Measurements from ENCODE around the gene MGAT3. TPM values are rescaled to one million over a fixed set of nuclear protein-coding genes. Genes with fewer than 3 reads are reported as not detected.

Gene MGAT3
- total and polyA plus RNA-seq, 9 of the 15 experiments (the other 6 are each of a cell fraction or from before 2014, with no cell fraction given): 0.10 to 11.5 (median 4.6) TPM

DNA sequence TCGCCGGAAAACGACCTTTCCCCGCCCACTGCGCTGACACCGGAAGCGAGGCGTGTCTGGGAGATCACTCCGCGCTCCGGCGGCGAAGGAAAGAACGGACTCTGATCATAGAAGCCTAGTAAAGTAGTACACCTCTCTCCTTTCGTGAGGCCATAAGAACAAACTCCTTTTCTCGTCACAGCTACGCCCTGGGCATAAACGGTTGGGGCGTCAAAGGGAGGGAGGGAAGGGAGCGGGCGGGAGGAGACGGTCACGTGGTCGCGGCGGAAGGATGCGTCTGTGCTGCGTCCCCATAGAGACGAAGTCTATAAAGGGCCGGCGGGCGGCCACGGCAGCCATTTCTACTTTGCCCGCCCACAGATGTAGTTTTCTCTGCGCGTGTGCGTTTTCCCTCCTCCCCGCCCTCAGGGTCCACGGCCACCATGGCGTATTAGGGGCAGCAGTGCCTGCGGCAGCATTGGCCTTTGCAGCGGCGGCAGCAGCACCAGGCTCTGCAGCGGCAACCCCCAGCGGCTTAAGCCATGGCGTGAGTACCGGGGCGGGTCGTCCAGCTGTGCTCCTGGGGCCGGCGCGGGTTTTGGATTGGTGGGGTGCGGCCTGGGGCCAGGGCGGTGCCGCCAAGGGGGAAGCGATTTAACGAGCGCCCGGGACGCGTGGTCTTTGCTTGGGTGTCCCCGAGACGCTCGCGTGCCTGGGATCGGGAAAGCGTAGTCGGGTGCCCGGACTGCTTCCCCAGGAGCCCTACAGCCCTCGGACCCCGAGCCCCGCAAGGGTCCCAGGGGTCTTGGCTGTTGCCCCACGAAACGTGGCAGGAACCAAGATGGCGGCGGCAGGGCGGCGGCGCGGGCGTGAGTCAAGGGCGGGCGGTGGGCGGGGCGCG, 63.7 kb downstream of the MGAT3 start, which contains the start of gene ATF4 (continued):
- TF ChIP-seq, protein P1, sequence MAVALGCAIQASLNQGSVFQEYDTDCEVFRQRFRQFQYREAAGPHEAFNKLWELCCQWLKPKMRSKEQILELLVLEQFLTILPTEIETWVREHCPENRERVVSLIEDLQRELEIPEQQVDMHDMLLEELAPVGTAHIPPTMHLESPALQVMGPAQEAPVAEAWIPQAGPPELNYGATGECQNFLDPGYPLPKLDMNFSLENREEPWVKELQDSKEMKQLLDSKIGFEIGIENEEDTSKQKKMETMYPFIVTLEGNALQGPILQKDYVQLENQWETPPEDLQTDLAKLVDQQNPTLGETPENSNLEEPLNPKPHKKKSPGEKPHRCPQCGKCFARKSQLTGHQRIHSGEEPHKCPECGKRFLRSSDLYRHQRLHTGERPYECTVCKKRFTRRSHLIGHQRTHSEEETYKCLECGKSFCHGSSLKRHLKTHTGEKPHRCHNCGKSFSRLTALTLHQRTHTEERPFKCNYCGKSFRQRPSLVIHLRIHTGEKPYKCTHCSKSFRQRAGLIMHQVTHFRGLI (CRISPR knock-in tag; IDR thresholded peaks at IDR 0.05): no peak
- TF ChIP-seq ZNF644 (tag; IDR thresholded peaks at IDR 0.05; ENCODE audit: low read depth) (peak; percentile 63; the same call in 1 of the 2 replicates), MTA3 (IDR thresholded peaks at IDR 0.05; ENCODE audit: borderline replicate concordance) (peak; percentile 98), RFX5 (IDR thresholded peaks at IDR 0.05; ENCODE audit: low read depth, low read length) (peak; percentile 8; the same call in 1 of the 2 replicates), HINFP (tag; conservative IDR thresholded peaks at IDR 0.05; ENCODE audit: low read depth) (no peak), MED1 (CRISPR knock-in tag; IDR thresholded peaks at IDR 0.05; ENCODE audit: borderline replicate concordance) (0 out of 2 replicates have a peak, but pooled peaks have one; percentile 47), HDGF (IDR thresholded peaks at IDR 0.05) (no peak), NRF1 (conservative IDR thresholded peaks at IDR 0.05 in 1 of 2, IDR thresholded peaks at IDR 0.05 in 1 of 2) (peak; percentile 43 to 57; a peak in 3 of 4 replicates), BRCA1 (IDR thresholded peaks at IDR 0.05) (no peak), BRCA1 (CRISPR knock-in tag; IDR thresholded peaks at IDR 0.05) (0 out of 2 replicates have a peak, but pooled peaks have one; percentile 61), LARP7 (IDR thresholded peaks at IDR 0.05) (no peak), SMAD4 (CRISPR knock-in tag; conservative IDR thresholded peaks at IDR 0.05) (peak; percentile 85), PRMT5 (CRISPR knock-in tag; IDR thresholded peaks at IDR 0.05) (peak; percentile 64; the same call in 1 of the 2 replicates), ZNF212 (CRISPR knock-in tag; IDR thresholded peaks at IDR 0.05) (no peak), ZNF436 (CRISPR knock-in tag; IDR thresholded peaks at IDR 0.05) (peak; percentile 60; the same call in 1 of the 2 replicates), ZNF175 (CRISPR knock-in tag; IDR thresholded peaks at IDR 0.05; ENCODE audit: low read depth) (no peak), KDM5B (IDR thresholded peaks at IDR 0.05; ENCODE audit: insufficient replicate concordance, low read depth, low read length) (peak; percentile 98), BMI1 (IDR thresholded peaks at IDR 0.05; ENCODE audit: low read length) (no peak), HNRNPK (IDR thresholded peaks at IDR 0.05; ENCODE audit: low read depth, low read length, poor library complexity, severe bottlenecking) (peak; percentile 17), FIP1L1 (IDR thresholded peaks at IDR 0.05; ENCODE audit: low read depth, low read length, poor library complexity, severe bottlenecking) (peak; percentile 100), CHAMP1 (IDR thresholded peaks at IDR 0.05) (0 out of 2 replicates have a peak, but pooled peaks have one; percentile 54)
- TF ChIP-seq, protein P2, sequence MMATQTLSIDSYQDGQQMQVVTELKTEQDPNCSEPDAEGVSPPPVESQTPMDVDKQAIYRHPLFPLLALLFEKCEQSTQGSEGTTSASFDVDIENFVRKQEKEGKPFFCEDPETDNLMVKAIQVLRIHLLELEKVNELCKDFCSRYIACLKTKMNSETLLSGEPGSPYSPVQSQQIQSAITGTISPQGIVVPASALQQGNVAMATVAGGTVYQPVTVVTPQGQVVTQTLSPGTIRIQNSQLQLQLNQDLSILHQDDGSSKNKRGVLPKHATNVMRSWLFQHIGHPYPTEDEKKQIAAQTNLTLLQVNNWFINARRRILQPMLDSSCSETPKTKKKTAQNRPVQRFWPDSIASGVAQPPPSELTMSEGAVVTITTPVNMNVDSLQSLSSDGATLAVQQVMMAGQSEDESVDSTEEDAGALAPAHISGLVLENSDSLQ (IDR thresholded peaks at IDR 0.05): no peak
